Progenitor cell of endocrine pancreas (in vitro differentiated cells): ENCODE results near the gene PGS1. TPM values are rescaled to one million over a fixed set of nuclear protein-coding genes. Genes with fewer than 3 reads are reported as not detected.
"Not testable (repeated sequence)": the region's sequence is repeated elsewhere in the genome, so short reads cannot be mapped to it uniquely, and the experiment has no call there.

Source experiments
- DNase-seq: peaks from one replicate; pipeline ENCODE4 v3.0.0; 2021; ENCODE audit warnings: low spot score; ENCODE audit not compliant: unreplicated experiment
- H3K27ac Mint-ChIP-seq: 2 replicates; pipeline ENCODE4 v1.8.0; 2021; ENCODE audit warnings: mild to moderate bottlenecking, moderate library complexity, mixed read lengths
- H3K27me3 Mint-ChIP-seq: 2 replicates; pipeline ENCODE4 v1.8.0; 2021; ENCODE audit warnings: mixed read lengths
- H3K36me3 Mint-ChIP-seq: 2 replicates; pipeline ENCODE4 v1.8.0; 2022; ENCODE audit warnings: mixed read lengths; ENCODE audit not compliant: insufficient read depth
- H3K4me1 Mint-ChIP-seq: 2 replicates; pipeline ENCODE4 v1.8.0; 2021; ENCODE audit warnings: low read depth, mixed read lengths
- H3K4me3 Mint-ChIP-seq: 2 replicates; pipeline ENCODE4 v1.8.0; 2021; ENCODE audit warnings: low read depth, mild to moderate bottlenecking, moderate library complexity, mixed read lengths
- H3K9me3 Mint-ChIP-seq: 2 replicates; pipeline ENCODE4 v1.8.0; 2021; ENCODE audit warnings: low read depth, mixed read lengths
- CTCF ChIP-seq: fragments of 200-600 bp; sonication (generic); IDR thresholded peaks from one replicate; pipeline ENCODE4 v1.5.0; 2021; ENCODE audit warnings: antibody characterized with exemption, mild to moderate bottlenecking; ENCODE audit not compliant: unreplicated experiment
- long read RNA-seq: library from polyadenylated mRNA; unstranded; transcript quantifications from one replicate; pipeline ENCODE4 v2.0.0, GENCODE V29; 2020
- total RNA-seq: library from RNA; stranded (reverse); gene quantifications from 2 replicates; pipeline ENCODE4 v1.2.1, GENCODE V29; 2021

PGS1 gene
- total RNA-seq, result 66.1 and 67.1 TPM in 2 replicates
- long read RNA-seq, transcript PGS1-201 (10 exons, 2,201 nt), result major isoform, 50 of 130 reads
- long read RNA-seq, partial matches to known transcripts, result 8 of 130 reads
- long read RNA-seq, other reads (novel, unspliced or antisense), result 70 of 130 reads

- no peak for TF ChIP-seq CTCF
- peaks cover 6% of the 10 kb centered on the region for H3K27me3 Mint-ChIP-seq
- H3K4me1 Mint-ChIP-seq, result peaks cover 41% of the 10 kb centered on the region
- peak; percentile 54 for DNase-seq
- no peaks in the 10 kb centered on the region for H3K9me3 Mint-ChIP-seq
- H3K4me3 Mint-ChIP-seq, result peak within 1 kb of the TSS; percentile 95
- H3K36me3 Mint-ChIP-seq, result peaks cover 5% of the 10 kb centered on the region
- peak within 1 kb of the TSS; percentile 93 for H3K27ac Mint-ChIP-seq
Measured at GRCh38 chr17:78378225-78379130, at the start of gene PGS1. TSS of gene PGS1 (plus strand) at chr17:78378649. CDS start at chr17:78378666, 17 bp downstream.

- no peak overlapping the region for H3K4me3 Mint-ChIP-seq
- no peaks in the 10 kb centered on the region for H3K36me3 Mint-ChIP-seq
- no peak overlapping the region for H3K27ac Mint-ChIP-seq
- peaks cover 13% of the 10 kb centered on the region for H3K27me3 Mint-ChIP-seq
- no peak for DNase-seq
- no peaks in the 10 kb centered on the region for H3K9me3 Mint-ChIP-seq
- H3K4me1 Mint-ChIP-seq, result peaks cover 3% of the 10 kb centered on the region
- no peak for TF ChIP-seq CTCF
Measured at GRCh38 chr17:78329263-78330059, 49.0 kb upstream of the PGS1 start.

- H3K27me3 Mint-ChIP-seq, result peaks cover 7% of the 10 kb centered on the region
- no peak overlapping the region for H3K4me3 Mint-ChIP-seq
- no peak for TF ChIP-seq CTCF
- H3K9me3 Mint-ChIP-seq, result no peaks in the 10 kb centered on the region
- no peak overlapping the region for H3K27ac Mint-ChIP-seq
- H3K4me1 Mint-ChIP-seq, result no peaks in the 10 kb centered on the region
- H3K36me3 Mint-ChIP-seq, result no peaks in the 10 kb centered on the region
- no peak for DNase-seq
Measured at GRCh38 chr17:78330570-78331224, 47.8 kb upstream of the PGS1 start.

GRCh38 chr17:78331355-78331754 lies 47.1 kb upstream of the PGS1 start:
- DNase-seq, H3K9me3 Mint-ChIP-seq, H3K4me3 Mint-ChIP-seq, H3K27me3 Mint-ChIP-seq, H3K27ac Mint-ChIP-seq, H3K4me1 Mint-ChIP-seq, H3K36me3 Mint-ChIP-seq: not testable (repeated sequence)

GRCh38 chr17:78332991-78333390 lies 45.5 kb upstream of the PGS1 start:
- no peak for DNase-seq
- H3K27me3 Mint-ChIP-seq, result peaks cover 10% of the 10 kb centered on the region
- H3K36me3 Mint-ChIP-seq, result no peaks in the 10 kb centered on the region
- TF ChIP-seq CTCF, result no peak
- no peak overlapping the region for H3K27ac Mint-ChIP-seq
- H3K9me3 Mint-ChIP-seq, result no peaks in the 10 kb centered on the region
- no peak overlapping the region for H3K4me3 Mint-ChIP-seq
- no peaks in the 10 kb centered on the region for H3K4me1 Mint-ChIP-seq
